C4-2B (cell line): ENCODE measurements around the gene ADCY2.

Source experiments
- H3K27ac ChIP-seq: fragments of 450-650 bp; 2 replicates; pipeline ENCODE4 v1.5.1; 2017
- ZFX ChIP-seq: fragments of 450-650 bp; IDR thresholded peaks from 2 replicates; pipeline ENCODE4 v1.6.1; 2017
- TF ChIP-seq, protein P1 (sequence below): fragments of 450-650 bp; conservative IDR thresholded peaks from 2 replicates; pipeline ENCODE4 v1.5.1; 2017; ENCODE audit warnings: mild to moderate bottlenecking

Gene ADCY2

DNA sequence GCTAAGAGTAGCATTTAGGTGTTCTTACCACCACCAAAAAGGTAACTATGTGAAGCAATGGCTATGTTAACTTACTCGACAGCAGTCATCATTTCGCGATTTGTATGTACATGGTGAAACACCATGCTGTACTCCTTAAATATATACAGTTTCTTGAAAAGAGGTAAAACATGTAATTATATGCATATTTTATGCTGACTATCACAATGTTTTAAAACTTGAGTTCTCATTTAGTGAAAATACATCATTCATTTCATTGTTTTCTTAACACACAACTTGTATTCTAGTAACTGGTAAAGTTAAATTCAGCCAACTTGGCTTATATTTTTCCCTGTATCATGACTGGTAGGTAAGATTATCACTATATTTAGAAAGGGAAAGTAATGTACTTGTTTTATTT lies 189.9 kb downstream of the ADCY2 start:
- H3K27ac ChIP-seq = no peak overlapping the region
- TF ChIP-seq ZFX = no peak
- TF ChIP-seq, protein P1, sequence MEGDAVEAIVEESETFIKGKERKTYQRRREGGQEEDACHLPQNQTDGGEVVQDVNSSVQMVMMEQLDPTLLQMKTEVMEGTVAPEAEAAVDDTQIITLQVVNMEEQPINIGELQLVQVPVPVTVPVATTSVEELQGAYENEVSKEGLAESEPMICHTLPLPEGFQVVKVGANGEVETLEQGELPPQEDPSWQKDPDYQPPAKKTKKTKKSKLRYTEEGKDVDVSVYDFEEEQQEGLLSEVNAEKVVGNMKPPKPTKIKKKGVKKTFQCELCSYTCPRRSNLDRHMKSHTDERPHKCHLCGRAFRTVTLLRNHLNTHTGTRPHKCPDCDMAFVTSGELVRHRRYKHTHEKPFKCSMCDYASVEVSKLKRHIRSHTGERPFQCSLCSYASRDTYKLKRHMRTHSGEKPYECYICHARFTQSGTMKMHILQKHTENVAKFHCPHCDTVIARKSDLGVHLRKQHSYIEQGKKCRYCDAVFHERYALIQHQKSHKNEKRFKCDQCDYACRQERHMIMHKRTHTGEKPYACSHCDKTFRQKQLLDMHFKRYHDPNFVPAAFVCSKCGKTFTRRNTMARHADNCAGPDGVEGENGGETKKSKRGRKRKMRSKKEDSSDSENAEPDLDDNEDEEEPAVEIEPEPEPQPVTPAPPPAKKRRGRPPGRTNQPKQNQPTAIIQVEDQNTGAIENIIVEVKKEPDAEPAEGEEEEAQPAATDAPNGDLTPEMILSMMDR = no peak

DNA sequence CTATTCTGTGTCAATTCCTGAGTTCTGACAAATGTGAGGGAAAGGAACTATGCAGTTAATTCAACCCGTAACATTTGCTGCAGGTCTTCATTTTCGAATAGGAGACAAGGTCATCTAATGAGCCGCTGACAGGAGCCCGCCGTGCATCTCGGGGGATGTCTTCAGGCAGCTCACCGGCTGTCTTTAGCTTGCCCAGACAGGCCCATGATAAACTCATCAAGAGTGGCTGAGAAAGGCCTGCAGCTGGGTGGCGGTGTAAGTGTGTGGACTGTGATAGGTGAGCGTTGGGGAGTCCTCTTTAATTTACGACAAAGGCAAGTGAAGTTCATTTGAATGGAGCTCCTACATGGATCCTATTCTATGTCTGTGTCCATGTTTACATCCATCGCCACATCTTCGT lies 190.5 kb downstream of the ADCY2 start:
- H3K27ac ChIP-seq = no peak overlapping the region

DNA sequence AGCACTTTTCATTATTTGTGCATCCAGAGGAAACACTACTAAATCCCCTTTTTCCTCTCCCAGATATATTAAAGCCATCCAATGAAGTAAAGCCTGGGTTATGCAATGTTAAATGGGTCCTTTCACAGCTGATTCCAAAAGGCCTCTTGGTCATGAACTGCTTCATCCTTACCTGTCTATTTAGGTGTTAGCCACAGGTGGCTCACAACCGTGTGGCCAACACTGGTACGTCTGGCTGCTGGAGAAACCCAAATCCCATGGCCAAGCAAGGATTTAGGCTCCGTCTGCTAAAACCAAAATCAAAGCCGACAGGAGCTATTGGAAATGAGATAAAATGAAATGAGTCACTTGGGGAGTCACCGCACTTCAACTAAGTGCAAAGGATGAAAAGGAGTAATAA lies 193.9 kb downstream of the ADCY2 start:
- H3K27ac ChIP-seq = no peak overlapping the region
- no peak for TF ChIP-seq ZFX
- TF ChIP-seq, protein P1 = no peak

More for the DNA sequence above, 190.5 kb downstream of the ADCY2 start:
- TF ChIP-seq, protein P1 = no peak

DNA sequence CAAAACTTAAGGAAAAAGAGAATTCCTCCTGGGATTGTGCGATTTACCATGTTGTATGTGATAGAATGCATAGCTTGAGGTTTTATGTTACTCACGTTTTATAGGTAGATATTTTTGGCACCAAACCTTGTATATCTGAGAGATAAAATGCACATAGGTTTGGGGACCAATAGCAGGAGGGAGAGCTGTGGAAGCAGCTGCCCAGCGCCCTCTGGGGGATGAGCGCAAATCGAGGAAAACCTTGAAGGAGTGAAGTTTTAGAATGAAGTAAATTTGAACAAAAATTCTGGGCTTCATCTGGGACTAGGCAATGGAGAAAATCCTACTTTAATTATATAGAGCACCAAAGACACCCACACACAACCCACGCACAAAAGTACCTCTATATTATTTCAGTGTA lies 197.0 kb downstream of the ADCY2 start:
- H3K27ac ChIP-seq = no peak overlapping the region
- TF ChIP-seq ZFX = no peak
- TF ChIP-seq, protein P1 = peak; percentile 66

DNA sequence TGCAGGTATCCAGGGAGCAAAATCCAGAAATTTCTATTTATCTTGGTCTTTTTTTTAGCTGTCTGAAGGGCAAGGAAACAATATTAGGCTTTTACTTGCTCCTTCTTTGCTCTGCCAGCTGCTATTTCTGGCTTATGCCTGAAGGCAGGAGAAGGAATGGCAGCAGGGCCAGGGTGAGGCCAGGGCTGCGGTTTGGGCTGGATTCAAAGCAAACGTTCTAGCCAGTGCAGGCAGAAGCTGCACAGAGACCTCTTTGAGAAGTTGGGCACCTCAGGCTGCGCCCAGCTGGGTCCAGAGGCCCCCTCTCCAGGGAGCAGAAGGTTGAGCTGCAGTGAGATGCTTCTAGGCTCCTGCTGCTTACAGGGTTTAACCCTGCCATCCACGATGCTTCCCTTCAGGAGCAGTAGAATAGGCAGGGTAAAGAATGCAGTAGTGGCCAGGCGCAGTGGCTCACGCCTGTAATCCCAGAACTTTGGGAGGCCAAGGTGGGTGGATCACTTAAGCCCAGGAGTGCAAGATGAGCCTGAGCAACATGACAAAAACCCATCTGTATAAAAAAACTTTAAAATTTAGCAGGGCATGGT lies 201.2 kb downstream of the ADCY2 start:
- TF ChIP-seq, protein P1 = no peak
- TF ChIP-seq ZFX = no peak
- no peak overlapping the region for H3K27ac ChIP-seq

DNA sequence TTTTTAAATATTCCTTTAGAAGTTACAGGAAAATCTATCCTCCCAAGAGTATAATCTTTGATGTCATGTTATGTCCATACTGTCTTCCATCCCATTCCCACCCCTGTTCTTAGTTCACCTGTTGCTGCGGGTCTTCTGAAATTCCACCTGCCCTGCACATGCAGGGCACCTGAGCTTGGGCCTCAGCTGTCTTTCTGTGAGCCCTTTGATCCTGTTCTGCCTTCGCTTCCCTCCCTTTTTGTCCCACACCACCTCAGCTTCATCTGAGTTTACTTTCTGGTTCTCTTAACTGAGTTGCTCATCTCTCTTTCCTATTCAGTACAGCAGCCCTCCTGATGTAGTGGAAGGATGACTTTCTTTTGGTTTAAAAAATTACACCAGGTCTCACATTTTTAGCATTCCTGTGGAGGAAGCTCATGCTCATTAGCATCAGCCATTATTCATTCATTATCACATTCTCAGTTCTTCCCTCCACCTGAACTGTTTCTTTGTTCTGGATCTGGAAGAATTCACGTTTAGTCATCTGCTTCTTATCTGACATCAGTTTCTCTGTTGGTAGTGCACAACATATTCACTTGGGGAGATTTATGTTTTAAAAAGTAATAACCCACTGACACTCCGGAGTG lies 211.0 kb downstream of the ADCY2 start:
- TF ChIP-seq ZFX = no peak
- TF ChIP-seq, protein P1 = no peak
- no peak overlapping the region for H3K27ac ChIP-seq

DNA sequence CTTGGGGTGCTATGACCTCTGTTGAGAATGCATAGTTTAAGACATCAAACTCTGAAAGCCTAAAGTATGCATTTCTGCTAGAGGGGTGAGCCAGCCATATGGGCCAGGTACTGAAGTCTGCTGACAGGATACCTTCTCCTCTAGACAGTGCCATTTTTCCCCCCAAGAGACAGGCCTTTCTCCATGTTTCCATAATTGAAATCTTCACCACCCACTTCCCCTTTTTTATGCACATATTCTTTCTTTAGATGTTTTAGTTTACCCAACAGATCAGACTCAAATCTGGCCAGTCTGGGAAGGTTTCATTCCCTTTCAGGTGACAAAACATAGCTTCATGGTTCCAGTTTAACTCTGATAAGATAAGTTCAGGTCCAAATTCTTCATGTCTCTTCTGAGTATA lies 212.8 kb downstream of the ADCY2 start:
- no peak overlapping the region for H3K27ac ChIP-seq
- no peak for TF ChIP-seq ZFX
- TF ChIP-seq, protein P1 = no peak
